ENCODE results near the gene RPS25.

- TF ChIP-seq CTCF (IDR thresholded peaks at IDR 0.05 in 2 of 3, conservative IDR thresholded peaks at IDR 0.05 in 1 of 3; ENCODE audit: insufficient read depth in 2 of 3, low read depth in 1 of 3, low read length in 3 of 3) (peak in 1 of 3 experiments; percentile 23; a peak in 1 of 6 replicates), PRMT5 (CRISPR knock-in tag; IDR thresholded peaks at IDR 0.05) (no peak), YBX1 (IDR thresholded peaks at IDR 0.05) (no peak), SMARCA5 (IDR thresholded peaks at IDR 0.05) (no peak), ZNF717 (CRISPR knock-in tag; IDR thresholded peaks at IDR 0.05) (no peak), POLR2A (conservative IDR thresholded peaks at IDR 0.05) (no peak), TEAD2 (tag; IDR thresholded peaks at IDR 0.05) (no peak), CC2D1A (IDR thresholded peaks at IDR 0.05) (no peak)
Observed at GRCh38 chr11:119055901-119056300, 37.8 kb upstream of the RPS25 start.

Data from K562 (cell line).